DND-41 (cell line): ENCODE results near the gene TCP1.

Source experiments
- ATAC-seq: fragments of 200-7000 bp; cut with Tn5 transposase; 3 replicates; pipeline ENCODE4 v1.9.1; 2021; ENCODE audit warnings: low read depth; ENCODE audit not compliant: insufficient read depth
- DNase-seq: peaks from one replicate; pipeline ENCODE4 v3.0.0-alpha.2; 2020
- H2AFZ ChIP-seq: 2 replicates; pipeline ENCODE4 v1.6.0; 2012; ENCODE audit warnings: low read depth, low read length
- H3K27ac ChIP-seq: 2 replicates; pipeline ENCODE4 v1.5.1; 2012; ENCODE audit warnings: low read length, inconsistent platforms
- H3K27me3 ChIP-seq: fragments of 200-600 bp; sonication (generic); 2 replicates; pipeline ENCODE4 v1.6.0; 2012; ENCODE audit warnings: low read length, mild to moderate bottlenecking, inconsistent platforms; ENCODE audit not compliant: insufficient read depth, poor library complexity
- H3K36me3 ChIP-seq: 2 replicates; pipeline ENCODE4 v1.5.1; 2012; ENCODE audit warnings: low read length, inconsistent platforms; ENCODE audit not compliant: insufficient read depth
- H3K4me1 ChIP-seq: 2 replicates; pipeline ENCODE4 v1.5.1; 2012; ENCODE audit warnings: mild to moderate bottlenecking, low read length; ENCODE audit not compliant: insufficient read depth
- H3K4me2 ChIP-seq: 2 replicates; pipeline ENCODE4 v1.6.0; 2012; ENCODE audit warnings: mild to moderate bottlenecking, moderate library complexity, low read length, inconsistent platforms; ENCODE audit not compliant: insufficient read depth
- H3K4me3 ChIP-seq, 2 experiments: fragments of 200-600 bp in 1 of 2; shearing (Covaris generic) in 1 of 2; 2 replicates each; pipeline ENCODE4 v1.5.1; 2012 to 2016; ENCODE audit warnings: inconsistent platforms in 2 of 2, low read length in 2 of 2, mild to moderate bottlenecking in 2 of 2, low read depth in 1 of 2, moderate library complexity in 1 of 2
- H3K79me2 ChIP-seq: 2 replicates; pipeline ENCODE4 v1.6.0; 2012; ENCODE audit warnings: low read length, inconsistent platforms; ENCODE audit not compliant: insufficient read depth
- H3K9ac ChIP-seq: 2 replicates; pipeline ENCODE4 v1.6.0; 2012; ENCODE audit warnings: low read depth, mild to moderate bottlenecking, inconsistent platforms, low read length, moderate library complexity
- H3K9me3 ChIP-seq: 2 replicates; pipeline ENCODE4 v1.5.1; 2012; ENCODE audit warnings: low read length, moderate library complexity, mild to moderate bottlenecking, inconsistent platforms; ENCODE audit not compliant: insufficient read depth, severe bottlenecking
- H4K20me1 ChIP-seq: 2 replicates; pipeline ENCODE4 v1.6.0; 2012; ENCODE audit warnings: low read length; ENCODE audit not compliant: insufficient read depth
- CTCF ChIP-seq: IDR thresholded peaks from 2 replicates; pipeline ENCODE4 v1.5.1; 2012; ENCODE audit warnings: borderline replicate concordance, low read length, moderate library complexity, mild to moderate bottlenecking; ENCODE audit not compliant: poor library complexity, severe bottlenecking; ENCODE audit errors: extremely low read depth
- EZH2 ChIP-seq: IDR thresholded peaks from 3 replicates; pipeline ENCODE4 v1.6.1; 2012; ENCODE audit warnings: borderline replicate concordance, low read depth, mild to moderate bottlenecking, moderate library complexity, low read length, inconsistent platforms; ENCODE audit not compliant: severe bottlenecking

Gene TCP1

DNA sequence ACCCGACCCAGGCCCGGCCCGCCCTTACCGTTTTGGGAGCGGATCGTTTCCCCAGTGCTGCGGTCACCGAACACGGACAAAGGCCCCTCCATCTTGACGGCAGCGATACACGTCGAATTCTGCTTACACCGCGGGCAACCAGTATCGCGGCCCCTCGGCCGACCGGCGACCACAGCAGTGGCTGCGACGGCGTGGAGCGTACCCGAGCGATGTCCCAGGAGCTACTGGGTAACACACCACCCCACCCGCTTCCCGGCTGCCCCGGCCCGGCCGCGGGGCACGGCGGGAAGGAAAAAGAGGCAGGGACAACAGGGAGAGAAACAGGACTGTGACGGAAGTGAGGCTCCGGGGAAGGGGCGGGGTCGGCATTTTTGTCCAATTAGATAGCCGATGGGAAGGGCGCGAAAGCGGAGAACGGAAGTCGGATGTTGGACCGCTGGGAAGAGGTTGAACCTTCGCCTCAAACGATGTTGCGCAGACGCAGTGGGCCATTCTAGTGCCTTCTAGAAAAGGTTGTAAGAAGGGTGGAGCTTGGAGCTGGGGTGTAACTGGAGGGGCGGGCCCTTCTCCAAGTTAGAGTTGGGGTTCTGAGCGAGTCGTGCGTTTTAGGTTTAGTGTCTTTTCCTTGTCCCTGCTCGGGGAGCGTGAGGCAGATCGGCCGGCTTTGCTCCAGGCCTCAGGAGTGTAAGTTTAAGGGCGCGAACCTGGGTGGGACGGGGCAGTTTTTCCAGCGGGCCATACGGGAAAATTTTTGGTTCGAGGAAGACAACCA, at the start of gene TCP1:
TCP1 (minus strand) TSS at position 226 of the 772 bp plus-strand sequence; CDS start at position 92, 134 bp downstream.
- Histone ChIP-seq H2AFZ (peak within 1 kb of the TSS; percentile 85), H3K9ac (peak within 1 kb of the TSS; percentile 94), H3K9me3 (no peaks in the 10 kb centered on the region), H3K36me3 (peaks cover 88% of the 10 kb centered on the region), H3K4me3 (peak within 1 kb of the TSS; percentile 94 to 97), H4K20me1 (peaks cover 50% of the 10 kb centered on the region), H3K27me3 (no peaks in the 10 kb centered on the region), H3K27ac (peak within 1 kb of the TSS; percentile 95), H3K79me2 (peaks cover 95% of the 10 kb centered on the region), H3K4me2 (peak within 1 kb of the TSS; percentile 97), H3K4me1 (peaks cover 64% of the 10 kb centered on the region)
- DNase-seq (peak; percentile 100), ATAC-seq (peak; percentile 78)
- TF ChIP-seq CTCF (no peak), EZH2 (no peak)

- DNase-seq: no peak
- Histone ChIP-seq H3K4me1 (peaks cover 13% of the 10 kb centered on the region), H3K36me3 (no peaks in the 10 kb centered on the region), H3K4me2 (no peak overlapping the region), H4K20me1 (no peaks in the 10 kb centered on the region), H2AFZ (no peak overlapping the region), H3K27me3 (no peaks in the 10 kb centered on the region), H3K9ac (no peak overlapping the region), H3K9me3 (no peaks in the 10 kb centered on the region), H3K27ac (no peak overlapping the region), H3K4me3 (no peak overlapping the region), H3K79me2 (no peaks in the 10 kb centered on the region)
- TF ChIP-seq CTCF (no peak), EZH2 (no peak)
- no peak for ATAC-seq
Observed at GRCh38 chr6:159838020-159838744, 48.8 kb upstream of the TCP1 start.

DNA sequence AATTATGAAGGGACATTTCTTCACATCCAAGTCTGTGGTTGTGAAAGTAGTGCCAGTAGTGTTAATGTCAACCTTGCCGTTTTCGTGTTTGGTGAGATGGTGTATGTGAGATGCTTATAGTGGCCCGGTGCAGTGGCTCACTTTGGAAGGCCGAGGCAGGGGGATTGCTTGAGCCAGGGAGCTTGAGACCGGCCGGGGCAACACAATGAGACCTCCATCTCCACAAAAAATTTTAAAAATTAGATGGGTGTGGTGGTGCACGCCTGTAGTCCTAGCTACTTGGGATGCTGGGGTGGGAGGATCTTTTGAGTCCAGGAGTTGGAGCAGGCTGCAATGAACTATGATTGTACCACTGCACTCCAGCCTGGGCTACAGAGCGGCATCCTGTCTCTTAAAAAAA, 48.1 kb upstream of the TCP1 start:
- Histone ChIP-seq H3K79me2 (no peaks in the 10 kb centered on the region), H3K4me2 (no peak overlapping the region), H3K27ac (no peak overlapping the region), H3K36me3 (no peaks in the 10 kb centered on the region), H3K4me3 (no peak overlapping the region), H2AFZ (no peak overlapping the region), H3K27me3 (no peaks in the 10 kb centered on the region), H3K4me1 (peaks cover 13% of the 10 kb centered on the region), H3K9ac (no peak overlapping the region), H3K9me3 (no peaks in the 10 kb centered on the region), H4K20me1 (no peaks in the 10 kb centered on the region)
- no peak for ATAC-seq
- no peak for DNase-seq
- no peak for TF ChIP-seq CTCF
- no peak for TF ChIP-seq EZH2
